HTR-8/SVneo (cell line): ENCODE data around the gene DNAI1.
"Not testable (repeated sequence)": the region's sequence is repeated elsewhere in the genome, so short reads cannot be mapped to it uniquely, and the experiment has no call there.

Experiments
- DNase-seq: peaks from one replicate; pipeline ENCODE4 v3.0.0; 2011; ENCODE audit warnings: low spot score, mixed read lengths; ENCODE audit not compliant: insufficient read length
- FAIRE-seq: peaks from 2 replicates; lab custom pipeline; 2011; peaks lifted over from hg19 to GRCh38; lab: Jason Lieb, UNC

Gene DNAI1

GRCh38 chr9:34458013-34458958 is at the start of gene DNAI1, which contains the start of gene FAM219A:
DNAI1 (plus strand) TSS chr9:34458805; CDS start chr9:34459006, 201 bp downstream.
FAM219A (minus strand) TSS chr9:34458570; CDS start chr9:34458263, 307 bp downstream.
- FAIRE-seq: peak; percentile 33
- DNase-seq: peak; percentile 88

GRCh38 chr9:34409154-34409553 is 49.5 kb upstream of the DNAI1 start:
- FAIRE-seq (no peak), DNase-seq (no peak)

- DNase-seq: no peak
- no peak for FAIRE-seq
Observed at GRCh38 chr9:34412336-34412735, 46.3 kb upstream of the DNAI1 start.

GRCh38 chr9:34413231-34413852 is 45.3 kb upstream of the DNAI1 start:
- no peak for FAIRE-seq
- DNase-seq: peak; percentile 27

- DNase-seq (no peak), FAIRE-seq (no peak)
Observed at GRCh38 chr9:34417734-34418133, 40.9 kb upstream of the DNAI1 start.

GRCh38 chr9:34419716-34420504 is 38.7 kb upstream of the DNAI1 start:
- no peak for DNase-seq
- FAIRE-seq: no peak

GRCh38 chr9:34426347-34427074 is 32.1 kb upstream of the DNAI1 start:
- FAIRE-seq (no peak), DNase-seq (no peak)

- no peak for DNase-seq
- FAIRE-seq: no peak
Observed at GRCh38 chr9:34428325-34428958, 30.2 kb upstream of the DNAI1 start.

- FAIRE-seq: no peak
- DNase-seq: peak; percentile 24
Observed at GRCh38 chr9:34430843-34431437, 27.7 kb upstream of the DNAI1 start.

- DNase-seq (no peak), FAIRE-seq (no peak)
Observed at GRCh38 chr9:34431667-34432066, 26.9 kb upstream of the DNAI1 start.

- DNase-seq: no peak
Observed at GRCh38 chr9:34437006-34437925, 21.3 kb upstream of the DNAI1 start.

GRCh38 chr9:34437926-34438307 is 20.7 kb upstream of the DNAI1 start:
- not testable (repeated sequence) for FAIRE-seq, DNase-seq

More at GRCh38 chr9:34437006-34437925, 21.3 kb upstream of the DNAI1 start:
- FAIRE-seq: no peak

- not testable (repeated sequence) for DNase-seq, FAIRE-seq
Observed at GRCh38 chr9:34438465-34438864, 20.1 kb upstream of the DNAI1 start.

- no peak for DNase-seq
- no peak for FAIRE-seq
Observed at GRCh38 chr9:34440017-34440416, 18.6 kb upstream of the DNAI1 start.

- FAIRE-seq: no peak
- no peak for DNase-seq
Observed at GRCh38 chr9:34442770-34443169, 15.8 kb upstream of the DNAI1 start.

- FAIRE-seq: no peak
- no peak for DNase-seq
Observed at GRCh38 chr9:34443533-34443932, 15.1 kb upstream of the DNAI1 start.

- FAIRE-seq: no peak
Observed at GRCh38 chr9:34443976-34444375, 14.6 kb upstream of the DNAI1 start.

GRCh38 chr9:34446468-34446891 is 12.1 kb upstream of the DNAI1 start:
- FAIRE-seq (no peak), DNase-seq (no peak)

More at GRCh38 chr9:34443976-34444375, 14.6 kb upstream of the DNAI1 start:
- DNase-seq: no peak
